CD4-positive, alpha-beta T cell treated with Interleukin-4 for 4 hours (primary cell): ENCODE measurements around the gene MARK4.

Source experiments
- DNase-seq: peaks from one replicate; pipeline ENCODE4 v3.0.0-alpha.2; 2020

Gene MARK4

GRCh38 chr19:45344621-45345505 lies 93.8 kb downstream of the MARK4 start:
- no peak for DNase-seq

GRCh38 chr19:45345506-45345860 lies 94.4 kb downstream of the MARK4 start:
- no peak for DNase-seq

GRCh38 chr19:45346449-45346848 lies 95.4 kb downstream of the MARK4 start:
- DNase-seq: no peak

- no peak for DNase-seq
Observed at GRCh38 chr19:45347570-45348366, 96.7 kb downstream of the MARK4 start.

- DNase-seq: no peak
Observed at GRCh38 chr19:45348367-45349125, 97.5 kb downstream of the MARK4 start.

GRCh38 chr19:45349126-45349415 lies 98.0 kb downstream of the MARK4 start:
- no peak for DNase-seq

- no peak for DNase-seq
Observed at GRCh38 chr19:45349430-45349941, 98.4 kb downstream of the MARK4 start.

GRCh38 chr19:45350477-45351058 lies 99.5 kb downstream of the MARK4 start:
- DNase-seq: no peak

GRCh38 chr19:45351401-45351952 lies 100.4 kb downstream of the MARK4 start:
- DNase-seq: no peak

- no peak for DNase-seq
Observed at GRCh38 chr19:45352062-45352461, 101.0 kb downstream of the MARK4 start.

GRCh38 chr19:45352471-45352870 lies 101.4 kb downstream of the MARK4 start:
- no peak for DNase-seq

GRCh38 chr19:45352914-45353796 lies 102.1 kb downstream of the MARK4 start:
- no peak for DNase-seq

GRCh38 chr19:45354241-45354842 lies 103.3 kb downstream of the MARK4 start:
- DNase-seq: no peak
